Neural progenitor cell (in vitro differentiated cells): ENCODE measurements around the gene MTMR6. TPM values are rescaled to one million over a fixed set of nuclear protein-coding genes. Genes with fewer than 3 reads are reported as not detected.

Experiments
- DNase-seq: peaks from one replicate; pipeline ENCODE4 v3.0.0-alpha.2; 2016; ENCODE audit warnings: low spot score
- H2AFZ ChIP-seq: fragments of 200-600 bp; sonication (generic); replicated peaks from 2 replicates; pipeline ENCODE4 v1.6.1; 2016; ENCODE audit warnings: antibody characterized with exemption
- H3F3A ChIP-seq: fragments of 200-600 bp; sonication (generic); 2 replicates; pipeline ENCODE4 v1.6.1; 2016; ENCODE audit warnings: antibody characterized with exemption, low read depth
- H3K27ac ChIP-seq: fragments of 200-600 bp; sonication (generic); 2 replicates; pipeline ENCODE4 v1.5.1; 2016; ENCODE audit warnings: mild to moderate bottlenecking
- H3K27me3 ChIP-seq: fragments of 200-600 bp; sonication (generic); 2 replicates; pipeline ENCODE4 v1.6.1; 2016; ENCODE audit warnings: mild to moderate bottlenecking, moderate library complexity
- H3K36me3 ChIP-seq: fragments of 200-600 bp; sonication (generic); 2 replicates; pipeline ENCODE4 v1.5.1; 2016
- H3K4me1 ChIP-seq: fragments of 200-600 bp; sonication (generic); 2 replicates; pipeline ENCODE4 v1.6.1; 2016; ENCODE audit warnings: mixed run types
- H3K4me2 ChIP-seq: fragments of 200-600 bp; sonication (generic); 2 replicates; pipeline ENCODE4 v1.6.1; 2016
- H3K4me3 ChIP-seq: fragments of 200-600 bp; sonication (generic); 2 replicates; pipeline ENCODE4 v1.5.1; 2016
- H3K79me2 ChIP-seq: fragments of 200-600 bp; sonication (generic); 2 replicates; pipeline ENCODE4 v1.6.1; 2016; ENCODE audit warnings: low read depth
- H3K9ac ChIP-seq: fragments of 200-600 bp; sonication (generic); 2 replicates; pipeline ENCODE4 v1.6.1; 2016
- H3K9me3 ChIP-seq: fragments of 200-600 bp; sonication (generic); 2 replicates; pipeline ENCODE4 v1.5.1; 2016; ENCODE audit warnings: low read depth
- H4K20me1 ChIP-seq: fragments of 200-600 bp; sonication (generic); 2 replicates; pipeline ENCODE4 v1.6.1; 2016; ENCODE audit warnings: low read depth
- H3K27ac Mint-ChIP-seq: 3 replicates; pipeline ENCODE4 v1.8.0; 2021; ENCODE audit warnings: mixed read lengths
- H3K27me3 Mint-ChIP-seq: 2 replicates; pipeline ENCODE4 v1.8.0; 2022; ENCODE audit warnings: low read depth, mild to moderate bottlenecking, inconsistent platforms, moderate library complexity, mixed read lengths; ENCODE audit not compliant: insufficient read depth
- H3K36me3 Mint-ChIP-seq: 3 replicates; pipeline ENCODE4 v1.8.0; 2021; ENCODE audit warnings: mixed read lengths
- H3K4me1 Mint-ChIP-seq: 3 replicates; pipeline ENCODE4 v1.8.0; 2021; ENCODE audit warnings: mixed read lengths
- H3K4me3 Mint-ChIP-seq: 3 replicates; pipeline ENCODE4 v1.8.0; 2021; ENCODE audit warnings: mild to moderate bottlenecking, moderate library complexity, mixed read lengths
- H3K9me3 Mint-ChIP-seq: 3 replicates; pipeline ENCODE4 v1.8.0; 2020; ENCODE audit warnings: mixed read lengths
- EZH2 ChIP-seq: fragments of 200-600 bp; sonication (generic); IDR thresholded peaks from 2 replicates; pipeline ENCODE4 v1.6.1; 2017; ENCODE audit warnings: antibody characterized with exemption, mild to moderate bottlenecking, moderate library complexity
- EZH2phosphoT487 ChIP-seq: fragments of 200-600 bp; sonication (generic); IDR thresholded peaks from 2 replicates; pipeline ENCODE4 v1.6.1; 2017; ENCODE audit warnings: antibody characterized with exemption
- total RNA-seq: library from RNA; depleted of rRNA; stranded (reverse); fragments of >200 nt; gene quantifications from 2 replicates; pipeline ENCODE4 v1.2.3, GENCODE V29; 2015; ENCODE audit warnings: low replicate concordance
- TF ChIP-seq, protein P1 (sequence below): fragments of 200-600 bp; sonication (generic); IDR thresholded peaks from 2 replicates; pipeline ENCODE4 v1.5.1; 2017; ENCODE audit warnings: antibody characterized with exemption, mild to moderate bottlenecking

Gene MTMR6
- total RNA-seq, 1 donor from 2014 or later: 19.1 TPM

DNA sequence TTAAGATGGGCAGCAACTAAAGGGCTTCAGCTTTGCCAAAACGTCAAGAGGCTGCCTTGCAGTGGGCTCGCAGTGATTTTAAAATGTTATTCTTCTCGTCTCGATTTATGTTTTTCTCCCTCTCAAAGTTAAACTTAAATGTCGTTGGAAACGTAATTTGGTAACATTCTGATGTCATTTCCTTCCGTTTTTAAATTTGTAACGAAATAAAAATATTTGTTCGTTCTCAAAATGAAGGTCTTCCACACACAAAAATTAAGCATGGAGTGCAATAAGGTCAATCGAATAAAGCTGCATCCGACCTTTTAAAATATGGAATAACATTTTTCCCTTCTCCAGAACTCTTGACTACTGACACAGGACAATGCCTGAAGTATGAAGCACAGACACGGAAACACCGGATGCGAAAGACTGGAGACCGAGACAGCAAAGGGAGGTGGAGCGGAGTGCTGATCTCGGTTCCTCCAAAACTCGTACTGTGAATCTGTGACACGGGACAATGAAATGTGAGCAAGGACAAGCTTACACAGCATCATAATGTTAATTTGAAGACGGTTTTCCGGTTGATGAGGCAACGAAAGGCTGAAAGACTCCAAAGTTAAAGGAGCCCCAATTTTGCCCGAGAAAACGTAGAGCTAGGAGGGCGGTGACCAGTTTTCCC, 850 bp downstream of the MTMR6 start:
- TF ChIP-seq EZH2 (peak; percentile 33), EZH2phosphoT487 (no peak)
- H3K27ac ChIP-seq: no peak overlapping the region
- peak; percentile 47 for DNase-seq
- peak overlapping the region; percentile 75 for H2AFZ ChIP-seq
- peaks cover 3% of the 10 kb centered on the region for H3K27me3 Mint-ChIP-seq
- H3K4me3 ChIP-seq: peak overlapping the region; percentile 72
- peak overlapping the region; percentile 97 for H3K27ac Mint-ChIP-seq
- no peaks in the 10 kb centered on the region for H3K36me3 ChIP-seq
- H3K4me2 ChIP-seq: peak overlapping the region; percentile 85
- H3K27me3 ChIP-seq: peaks cover 33% of the 10 kb centered on the region
- H3K9ac ChIP-seq: peak overlapping the region; percentile 54
- peaks cover 23% of the 10 kb centered on the region for H3K79me2 ChIP-seq
- peaks cover 2% of the 10 kb centered on the region for H4K20me1 ChIP-seq
- peaks cover 24% of the 10 kb centered on the region for H3K4me1 Mint-ChIP-seq
- H3K36me3 Mint-ChIP-seq: peaks cover 4% of the 10 kb centered on the region
- no peaks in the 10 kb centered on the region for H3K9me3 Mint-ChIP-seq
- H3F3A ChIP-seq: peaks cover 8% of the 10 kb centered on the region
- H3K4me3 Mint-ChIP-seq: peak overlapping the region; percentile 98
- peaks cover 10% of the 10 kb centered on the region for H3K4me1 ChIP-seq
- no peaks in the 10 kb centered on the region for H3K9me3 ChIP-seq

DNA sequence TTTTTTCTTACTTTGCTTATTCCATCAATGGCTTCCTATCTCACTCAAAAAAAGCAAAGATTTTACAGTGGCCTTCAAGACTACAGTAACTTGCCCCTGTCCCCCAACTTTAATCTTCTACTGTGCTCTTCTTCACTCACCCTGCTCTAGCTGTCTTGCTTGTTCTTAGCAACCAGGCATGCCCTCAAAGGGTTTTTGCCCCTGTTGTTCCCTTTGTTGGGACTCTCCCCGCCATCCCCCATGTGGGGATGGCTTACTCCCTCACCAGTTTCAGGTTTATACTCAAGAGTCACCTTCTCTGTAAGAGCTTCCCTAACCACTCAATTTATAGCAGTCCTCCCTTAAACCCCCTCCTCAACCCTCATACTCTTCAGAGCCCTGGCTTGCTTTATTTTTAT, 5.4 kb downstream of the MTMR6 start:
- no peak for DNase-seq
- Histone ChIP-seq H3K4me3 (no peak overlapping the region), H2AFZ (no peak overlapping the region), H4K20me1 (peaks cover 2% of the 10 kb centered on the region), H3K4me2 (peak overlapping the region; percentile 15), H3K36me3 (no peaks in the 10 kb centered on the region), H3F3A (peaks cover 4% of the 10 kb centered on the region), H3K4me1 (peaks cover 11% of the 10 kb centered on the region), H3K27ac (no peak overlapping the region), H3K9ac (no peak overlapping the region), H3K27me3 (peaks cover 4% of the 10 kb centered on the region), H3K79me2 (peaks cover 29% of the 10 kb centered on the region), H3K9me3 (no peaks in the 10 kb centered on the region)
- no peaks in the 10 kb centered on the region for H3K27me3 Mint-ChIP-seq
- no peaks in the 10 kb centered on the region for H3K9me3 Mint-ChIP-seq
- H3K36me3 Mint-ChIP-seq: peaks cover 4% of the 10 kb centered on the region
- TF ChIP-seq EZH2phosphoT487 (no peak), EZH2 (no peak)
- TF ChIP-seq, protein P1, sequence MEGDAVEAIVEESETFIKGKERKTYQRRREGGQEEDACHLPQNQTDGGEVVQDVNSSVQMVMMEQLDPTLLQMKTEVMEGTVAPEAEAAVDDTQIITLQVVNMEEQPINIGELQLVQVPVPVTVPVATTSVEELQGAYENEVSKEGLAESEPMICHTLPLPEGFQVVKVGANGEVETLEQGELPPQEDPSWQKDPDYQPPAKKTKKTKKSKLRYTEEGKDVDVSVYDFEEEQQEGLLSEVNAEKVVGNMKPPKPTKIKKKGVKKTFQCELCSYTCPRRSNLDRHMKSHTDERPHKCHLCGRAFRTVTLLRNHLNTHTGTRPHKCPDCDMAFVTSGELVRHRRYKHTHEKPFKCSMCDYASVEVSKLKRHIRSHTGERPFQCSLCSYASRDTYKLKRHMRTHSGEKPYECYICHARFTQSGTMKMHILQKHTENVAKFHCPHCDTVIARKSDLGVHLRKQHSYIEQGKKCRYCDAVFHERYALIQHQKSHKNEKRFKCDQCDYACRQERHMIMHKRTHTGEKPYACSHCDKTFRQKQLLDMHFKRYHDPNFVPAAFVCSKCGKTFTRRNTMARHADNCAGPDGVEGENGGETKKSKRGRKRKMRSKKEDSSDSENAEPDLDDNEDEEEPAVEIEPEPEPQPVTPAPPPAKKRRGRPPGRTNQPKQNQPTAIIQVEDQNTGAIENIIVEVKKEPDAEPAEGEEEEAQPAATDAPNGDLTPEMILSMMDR: no peak
- peak overlapping the region; percentile 3 for H3K27ac Mint-ChIP-seq
- peaks cover 27% of the 10 kb centered on the region for H3K4me1 Mint-ChIP-seq
- no peak overlapping the region for H3K4me3 Mint-ChIP-seq

DNA sequence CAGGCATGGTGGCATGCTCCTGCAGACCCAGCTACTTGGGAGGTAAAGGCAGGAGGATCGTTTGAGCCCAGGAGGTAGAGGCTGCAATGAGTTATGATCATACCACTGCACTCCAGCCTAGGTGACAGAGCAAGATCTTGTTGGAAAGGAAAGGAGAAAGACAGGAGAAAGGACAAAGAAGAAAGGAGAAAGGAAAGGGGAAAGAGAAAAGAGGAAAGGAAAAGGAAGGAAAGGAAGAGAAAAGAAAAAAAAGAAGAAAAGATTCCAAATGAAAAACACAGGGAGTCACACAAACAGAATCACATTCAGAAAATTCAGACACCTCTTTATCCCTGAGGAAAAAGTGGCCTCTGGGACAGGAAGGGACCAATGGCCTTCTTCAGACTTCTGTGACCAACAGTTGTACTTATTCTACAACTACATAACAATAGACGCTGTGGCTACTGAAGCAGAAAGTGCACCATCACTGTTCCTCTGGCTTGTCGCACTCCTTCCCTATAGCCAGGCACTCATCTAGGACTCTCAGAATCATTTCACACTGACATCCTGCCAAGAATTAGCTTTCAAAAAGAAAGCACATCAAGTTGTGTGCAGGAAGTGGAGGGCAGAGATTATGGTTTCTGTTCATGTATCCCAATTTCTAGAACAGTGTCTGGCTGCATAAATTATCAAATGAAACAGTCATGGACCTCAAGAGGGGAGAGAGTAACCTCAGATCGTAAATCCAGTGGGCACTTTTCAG, 5.9 kb downstream of the MTMR6 start:
- Mint-ChIP-seq H3K4me1 (peaks cover 24% of the 10 kb centered on the region), H3K4me3 (no peak overlapping the region)
- peaks cover 2% of the 10 kb centered on the region for H4K20me1 ChIP-seq

More for the DNA sequence above, 5.9 kb downstream of the MTMR6 start:
- Histone ChIP-seq H2AFZ (no peak overlapping the region), H3K36me3 (no peaks in the 10 kb centered on the region), H3K27me3 (peaks cover 4% of the 10 kb centered on the region), H3K4me2 (peak overlapping the region; percentile 15), H3K9me3 (no peaks in the 10 kb centered on the region), H3K4me1 (peaks cover 11% of the 10 kb centered on the region), H3K27ac (no peak overlapping the region), H3K79me2 (peaks cover 24% of the 10 kb centered on the region), H3K9ac (no peak overlapping the region), H3K4me3 (no peak overlapping the region), H3F3A (no peaks in the 10 kb centered on the region)
- H3K36me3 Mint-ChIP-seq: peaks cover 2% of the 10 kb centered on the region
- TF ChIP-seq, protein P1: no peak
- TF ChIP-seq EZH2phosphoT487: no peak
- TF ChIP-seq EZH2: no peak
- no peaks in the 10 kb centered on the region for H3K27me3 Mint-ChIP-seq
- H3K9me3 Mint-ChIP-seq: no peaks in the 10 kb centered on the region
- no peak for DNase-seq
- H3K27ac Mint-ChIP-seq: peak overlapping the region; percentile 22
